HCT116 (cell line): Measurements from ENCODE around the gene CHERP. TPM values are rescaled to one million over a fixed set of nuclear protein-coding genes. Genes with fewer than 3 reads are reported as not detected.

Source experiments
- ATAC-seq: fragments of 200-7000 bp; cut with Tn5 transposase; 2 replicates; pipeline ENCODE4 v1.9.1; 2020; ENCODE audit warnings: mild to moderate bottlenecking, moderate library complexity
- BruUV-seq: library from RNA; stranded (reverse); fragments of 400-500 nt; replicated peaks from 2 replicates; lab custom pipeline; 2021; lab: Mats Ljungman, UMichigan
- CTCF ChIA-PET: fragments of 300-600 bp; sonication (Branson Sonifier 250); formaldehyde crosslinking; loops from one replicate; lab custom pipeline; 2021; ENCODE audit warnings: antibody characterized with exemption; lab: Charles Lee
- POLR2A ChIA-PET: fragments of 300-600, 350-600 bp; sonication (Branson Sonifier 250); formaldehyde crosslinking; loops from one replicate; lab custom pipeline; 2021; ENCODE audit warnings: antibody characterized with exemption; lab: Charles Lee
- RAD21 ChIA-PET, 2 experiments: fragments of 300-600 bp; sonication (Branson Sonifier 250); formaldehyde crosslinking; loops; one replicate each; lab custom pipeline; 2023; ENCODE audit warnings: low total read pairs in 2 of 2; ENCODE audit not compliant: uncharacterized antibody in 2 of 2, unreplicated experiment in 2 of 2, low non-redundant PET in 1 of 2; lab: Charles Lee
- DNase-seq: peaks from one replicate; pipeline ENCODE4 v3.0.0-alpha.2; 2010; ENCODE audit warnings: low read depth, low spot score
- H2AFZ ChIP-seq: fragments of 200-600 bp; shearing (Covaris generic), sonication (generic); 2 replicates; pipeline ENCODE4 v1.6.1; 2017; ENCODE audit warnings: low read depth, mixed run types, mixed read lengths, antibody characterized with exemption, low read length; ENCODE audit not compliant: poor library complexity, severe bottlenecking
- H3K27ac ChIP-seq: 2 replicates; pipeline ENCODE4 v1.5.1; 2012; ENCODE audit warnings: low read depth, low read length
- H3K27me3 ChIP-seq: fragments of 200-600 bp; sonication (generic); 2 replicates; pipeline ENCODE4 v1.6.1; 2016; ENCODE audit warnings: mixed run types, low read length, mixed read lengths; ENCODE audit not compliant: insufficient read depth
- H3K36me3 ChIP-seq, 2 experiments: fragments of 200-500 bp in 1 of 2; fragments of 200-600 bp in 1 of 2; sonication (Bioruptor generic) in 1 of 2; sonication (generic) in 1 of 2; 2 replicates each; pipeline versions ENCODE4 v1.5.1 to v1.6.1; 2014 to 2016; ENCODE audit warnings: low read length in 2 of 2, inconsistent platforms in 1 of 2, mixed read lengths in 1 of 2, mixed run types in 1 of 2; ENCODE audit not compliant: insufficient read depth in 2 of 2, control insufficient read depth in 1 of 2
- H3K4me1 ChIP-seq, 2 experiments: fragments of 200-600 bp in 1 of 2; sonication (generic) in 1 of 2; 2 replicates each; pipeline versions ENCODE4 v1.5.1 to v1.6.1; 2012 to 2017; ENCODE audit warnings: low read length in 2 of 2, inconsistent platforms in 1 of 2, mild to moderate bottlenecking in 1 of 2, mixed read lengths in 1 of 2, mixed run types in 1 of 2, moderate library complexity in 1 of 2; ENCODE audit not compliant: insufficient read depth in 2 of 2, control insufficient read depth in 1 of 2
- H3K4me2 ChIP-seq: fragments of 200-600 bp; sonication (generic); 2 replicates; pipeline ENCODE4 v1.6.1; 2017; ENCODE audit warnings: mixed run types, low read length, mixed read lengths
- H3K4me3 ChIP-seq, 2 experiments: fragments of 200-600 bp in 1 of 2; sonication (generic) in 1 of 2; replicated peaks in 1 of 2; 2 replicates each; pipeline ENCODE4 v1.5.1; 2011 to 2016; ENCODE audit warnings: low read length in 2 of 2, control low read depth in 1 of 2, low read depth in 1 of 2, mild to moderate bottlenecking in 1 of 2, mixed read lengths in 1 of 2, mixed run types in 1 of 2
- H3K79me2 ChIP-seq: fragments of 200-600 bp; sonication (generic); 2 replicates; pipeline ENCODE4 v1.6.1; 2017; ENCODE audit warnings: mild to moderate bottlenecking, mixed run types, low read length, moderate library complexity, mixed read lengths; ENCODE audit not compliant: insufficient read depth
- H3K9ac ChIP-seq: fragments of 200-600 bp; sonication (generic); 2 replicates; pipeline ENCODE4 v1.6.1; 2016; ENCODE audit warnings: low read length, mixed read lengths
- H3K9me2 ChIP-seq: fragments of 200-600 bp; sonication (generic), shearing (Covaris generic); 2 replicates; pipeline ENCODE4 v1.6.1; 2017; ENCODE audit warnings: mixed run types, mild to moderate bottlenecking, moderate library complexity; ENCODE audit not compliant: insufficient read depth
- H3K9me3 ChIP-seq, 2 experiments: fragments of 200-500 bp in 1 of 2; fragments of 200-600 bp in 1 of 2; sonication (Bioruptor generic) in 1 of 2; sonication (generic) in 1 of 2; 2 replicates each; pipeline ENCODE4 v1.6.1; 2014 to 2017; ENCODE audit warnings: low read length in 2 of 2, mixed read lengths in 2 of 2, inconsistent platforms in 1 of 2, low read depth in 1 of 2, mild to moderate bottlenecking in 1 of 2, mixed run types in 1 of 2, moderate library complexity in 1 of 2; ENCODE audit not compliant: control insufficient read depth in 1 of 2, insufficient read depth in 1 of 2
- H4K20me1 ChIP-seq: fragments of 200-600 bp; sonication (generic), shearing (Covaris generic); 2 replicates; pipeline ENCODE4 v1.6.1; 2017; ENCODE audit warnings: mixed run types, mild to moderate bottlenecking, moderate library complexity; ENCODE audit not compliant: insufficient read depth
- CBX3 ChIP-seq: IDR thresholded peaks from 2 replicates; pipeline ENCODE4 v1.6.1; 2012; ENCODE audit warnings: low read depth
- CEBPB ChIP-seq: IDR thresholded peaks from 2 replicates; pipeline ENCODE4 v1.6.1; 2012; ENCODE audit warnings: low read depth
- EGR1 ChIP-seq: IDR thresholded peaks from 2 replicates; pipeline ENCODE4 v1.6.1; 2012; ENCODE audit warnings: low read depth
- EZH2 ChIP-seq: fragments of 200-600 bp; sonication (generic); IDR thresholded peaks from 2 replicates; pipeline ENCODE4 v1.6.1; 2017; ENCODE audit warnings: antibody characterized with exemption, mixed run types
- EZH2phosphoT487 ChIP-seq: fragments of 200-600 bp; IDR thresholded peaks from 2 replicates; pipeline ENCODE4 v1.6.1; 2018; ENCODE audit warnings: antibody characterized with exemption, borderline replicate concordance
- FOSL1 ChIP-seq: IDR thresholded peaks from 2 replicates; pipeline ENCODE4 v1.6.1; 2012; ENCODE audit warnings: low read depth
- JUND ChIP-seq: IDR thresholded peaks from 2 replicates; pipeline ENCODE4 v1.6.1; 2012
- POLR2AphosphoS5 ChIP-seq: IDR thresholded peaks from 2 replicates; pipeline ENCODE4 v1.6.1; 2011; ENCODE audit warnings: mild to moderate bottlenecking, low read depth, low read length, moderate library complexity
- RAD21 ChIP-seq: IDR thresholded peaks from 2 replicates; pipeline ENCODE4 v1.6.1; 2012; ENCODE audit warnings: low read depth, mild to moderate bottlenecking
- SIN3A ChIP-seq: IDR thresholded peaks from 2 replicates; pipeline ENCODE4 v1.6.1; 2012; ENCODE audit warnings: low read depth
- SP1 ChIP-seq: IDR thresholded peaks from 2 replicates; pipeline ENCODE4 v1.6.1; 2012; ENCODE audit warnings: low read depth
- SRF ChIP-seq: IDR thresholded peaks from 2 replicates; pipeline ENCODE4 v1.6.1; 2012; ENCODE audit warnings: low read depth
- TCF7L2 ChIP-seq: IDR thresholded peaks from 2 replicates; pipeline ENCODE4 v1.7.0; 2011; ENCODE audit warnings: borderline replicate concordance, inconsistent platforms; ENCODE audit not compliant: insufficient read depth, insufficient read length; ENCODE audit errors: extremely low read depth
- YY1 ChIP-seq: IDR thresholded peaks from 2 replicates; pipeline ENCODE4 v1.6.1; 2011; ENCODE audit warnings: low read length, low read depth, moderate library complexity, mild to moderate bottlenecking; ENCODE audit not compliant: insufficient replicate concordance; ENCODE audit errors: extremely low read depth
- ZNF274 ChIP-seq: fragments of 200-500 bp; sonication (Bioruptor generic); IDR thresholded peaks from 2 replicates; pipeline ENCODE4 v1.6.1; 2014; ENCODE audit warnings: mild to moderate bottlenecking, low read depth, low read length, inconsistent platforms
- intact Hi-C: fragments of 100-400 bp; cut with micrococcal nuclease; formaldehyde crosslinking; loops from 2 replicates; pipeline ENCODE4 v1.10.0; 2022
- total RNA-seq: library from RNA; stranded (reverse); gene quantifications from one replicate; pipeline ENCODE4 v1.2.1, GENCODE V29; 2021; ENCODE audit not compliant: unreplicated experiment
- TF ChIP-seq, protein P1 (sequence below): IDR thresholded peaks from 2 replicates; pipeline ENCODE4 v1.6.1; 2012; ENCODE audit warnings: low read depth
- TF ChIP-seq, protein P2 (sequence below): IDR thresholded peaks from 2 replicates; pipeline ENCODE4 v1.6.1; 2011; ENCODE audit warnings: mild to moderate bottlenecking, low read length, moderate library complexity; ENCODE audit not compliant: insufficient replicate concordance; ENCODE audit errors: extremely low read depth

Gene CHERP
- total RNA-seq, 1 experiment from 2014 or later, result 65.8 TPM

DNA sequence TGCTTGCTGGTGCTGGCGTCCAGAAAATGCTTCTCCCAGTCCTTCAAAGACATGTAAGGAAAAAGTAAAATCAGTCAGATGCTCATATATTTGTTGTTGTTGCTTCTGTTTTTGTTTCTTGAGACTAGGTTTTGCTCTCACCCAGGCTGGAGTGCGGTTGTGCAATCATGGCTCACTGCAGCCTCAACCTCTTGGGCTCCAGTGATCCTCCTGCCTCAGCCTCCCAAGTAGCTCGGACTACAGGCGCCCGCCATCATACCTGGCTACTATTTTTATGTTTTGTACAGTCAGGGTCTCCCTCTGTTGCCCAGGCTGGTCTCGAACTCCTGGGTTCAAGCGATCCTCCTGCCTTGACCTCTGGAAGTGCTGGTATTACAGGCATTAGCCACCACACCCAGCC, 59.5 kb downstream of the CHERP start:
- ChIA-PET CTCF (no interaction called here), POLR2A (no interaction called here), RAD21 (no interaction called here)
- intact Hi-C loops, result no loop called here
- DNase-seq (no peak), ATAC-seq (no peak)
- no TSS peak for BruUV-seq
- Histone ChIP-seq H3K27me3 (no peaks in the 10 kb centered on the region), H3K79me2 (no peaks in the 10 kb centered on the region), H3K9me3 (no peaks in the 10 kb centered on the region), H3K27ac (no peak overlapping the region), H4K20me1 (no peaks in the 10 kb centered on the region), H3K4me2 (no peak overlapping the region), H3K9ac (no peak overlapping the region), H3K4me3 (no peak overlapping the region), H3K4me1 (no peaks in the 10 kb centered on the region), H3K9me2 (no peaks in the 10 kb centered on the region), H2AFZ (no peak overlapping the region), H3K36me3 (no peaks in the 10 kb centered on the region)
- TF ChIP-seq TCF7L2 (no peak), CBX3 (no peak), SIN3A (no peak), FOSL1 (no peak), EGR1 (no peak), POLR2AphosphoS5 (no peak), EZH2 (no peak), JUND (no peak), EZH2phosphoT487 (no peak), YY1 (no peak), RAD21 (no peak), ZNF274 (no peak), SP1 (no peak), SRF (no peak), CEBPB (no peak)
- TF ChIP-seq, protein P1, sequence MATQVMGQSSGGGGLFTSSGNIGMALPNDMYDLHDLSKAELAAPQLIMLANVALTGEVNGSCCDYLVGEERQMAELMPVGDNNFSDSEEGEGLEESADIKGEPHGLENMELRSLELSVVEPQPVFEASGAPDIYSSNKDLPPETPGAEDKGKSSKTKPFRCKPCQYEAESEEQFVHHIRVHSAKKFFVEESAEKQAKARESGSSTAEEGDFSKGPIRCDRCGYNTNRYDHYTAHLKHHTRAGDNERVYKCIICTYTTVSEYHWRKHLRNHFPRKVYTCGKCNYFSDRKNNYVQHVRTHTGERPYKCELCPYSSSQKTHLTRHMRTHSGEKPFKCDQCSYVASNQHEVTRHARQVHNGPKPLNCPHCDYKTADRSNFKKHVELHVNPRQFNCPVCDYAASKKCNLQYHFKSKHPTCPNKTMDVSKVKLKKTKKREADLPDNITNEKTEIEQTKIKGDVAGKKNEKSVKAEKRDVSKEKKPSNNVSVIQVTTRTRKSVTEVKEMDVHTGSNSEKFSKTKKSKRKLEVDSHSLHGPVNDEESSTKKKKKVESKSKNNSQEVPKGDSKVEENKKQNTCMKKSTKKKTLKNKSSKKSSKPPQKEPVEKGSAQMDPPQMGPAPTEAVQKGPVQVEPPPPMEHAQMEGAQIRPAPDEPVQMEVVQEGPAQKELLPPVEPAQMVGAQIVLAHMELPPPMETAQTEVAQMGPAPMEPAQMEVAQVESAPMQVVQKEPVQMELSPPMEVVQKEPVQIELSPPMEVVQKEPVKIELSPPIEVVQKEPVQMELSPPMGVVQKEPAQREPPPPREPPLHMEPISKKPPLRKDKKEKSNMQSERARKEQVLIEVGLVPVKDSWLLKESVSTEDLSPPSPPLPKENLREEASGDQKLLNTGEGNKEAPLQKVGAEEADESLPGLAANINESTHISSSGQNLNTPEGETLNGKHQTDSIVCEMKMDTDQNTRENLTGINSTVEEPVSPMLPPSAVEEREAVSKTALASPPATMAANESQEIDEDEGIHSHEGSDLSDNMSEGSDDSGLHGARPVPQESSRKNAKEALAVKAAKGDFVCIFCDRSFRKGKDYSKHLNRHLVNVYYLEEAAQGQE, result no peak
- TF ChIP-seq, protein P2, sequence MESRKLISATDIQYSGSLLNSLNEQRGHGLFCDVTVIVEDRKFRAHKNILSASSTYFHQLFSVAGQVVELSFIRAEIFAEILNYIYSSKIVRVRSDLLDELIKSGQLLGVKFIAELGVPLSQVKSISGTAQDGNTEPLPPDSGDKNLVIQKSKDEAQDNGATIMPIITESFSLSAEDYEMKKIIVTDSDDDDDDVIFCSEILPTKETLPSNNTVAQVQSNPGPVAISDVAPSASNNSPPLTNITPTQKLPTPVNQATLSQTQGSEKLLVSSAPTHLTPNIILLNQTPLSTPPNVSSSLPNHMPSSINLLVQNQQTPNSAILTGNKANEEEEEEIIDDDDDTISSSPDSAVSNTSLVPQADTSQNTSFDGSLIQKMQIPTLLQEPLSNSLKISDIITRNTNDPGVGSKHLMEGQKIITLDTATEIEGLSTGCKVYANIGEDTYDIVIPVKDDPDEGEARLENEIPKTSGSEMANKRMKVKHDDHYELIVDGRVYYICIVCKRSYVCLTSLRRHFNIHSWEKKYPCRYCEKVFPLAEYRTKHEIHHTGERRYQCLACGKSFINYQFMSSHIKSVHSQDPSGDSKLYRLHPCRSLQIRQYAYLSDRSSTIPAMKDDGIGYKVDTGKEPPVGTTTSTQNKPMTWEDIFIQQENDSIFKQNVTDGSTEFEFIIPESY, result no peak
